B cell (primary cell): ENCODE measurements around the gene DPYD.

Experiments used
- CTCF ChIP-seq: fragments of 200-600 bp; IDR thresholded peaks from one replicate; pipeline ENCODE4 v1.8.0; 2022; ENCODE audit warnings: antibody characterized with exemption, mild to moderate bottlenecking
- EZH2 ChIP-seq: IDR thresholded peaks from 2 replicates; pipeline ENCODE4 v1.6.1; 2012; ENCODE audit warnings: borderline replicate concordance, low read depth, mild to moderate bottlenecking, moderate library complexity, low read length; ENCODE audit not compliant: insufficient read depth, poor library complexity, severe bottlenecking

GRCh38 chr1:97588772-97589171, 332.1 kb downstream of the DPYD start:
- TF ChIP-seq CTCF, result no peak
- TF ChIP-seq EZH2, result no peak
